ENCODE results near the gene LIMS2.

LIMS2 gene

GRCh38 chr2:127675331-127676261 is at the start of gene LIMS2:
LIMS2 (minus strand) TSS chr2:127675530; CDS start chr2:127675024, 506 bp downstream.
- no peak for DNase-seq

- no peak for DNase-seq
Observed at GRCh38 chr2:127722807-127723206, 47.5 kb upstream of the LIMS2 start.

GRCh38 chr2:127721978-127722355 is 46.6 kb upstream of the LIMS2 start:
- DNase-seq, result no peak

- DNase-seq, result no peak
Observed at GRCh38 chr2:127721311-127721977, 46.1 kb upstream of the LIMS2 start.

- no peak for DNase-seq
Observed at GRCh38 chr2:127719301-127720218, 44.2 kb upstream of the LIMS2 start.

GRCh38 chr2:127718271-127718670 is 42.9 kb upstream of the LIMS2 start:
- DNase-seq, result no peak

GRCh38 chr2:127715778-127716449 is 40.6 kb upstream of the LIMS2 start:
- no peak for DNase-seq

GRCh38 chr2:127713562-127713961 is 38.2 kb upstream of the LIMS2 start:
- DNase-seq, result no peak

- DNase-seq, result no peak
Observed at GRCh38 chr2:127712999-127713398, 37.7 kb upstream of the LIMS2 start.

GRCh38 chr2:127709336-127709735 is 34.0 kb upstream of the LIMS2 start:
- DNase-seq, result no peak

- DNase-seq, result no peak
Observed at GRCh38 chr2:127707890-127708648, 32.7 kb upstream of the LIMS2 start.

- DNase-seq, result no peak
Observed at GRCh38 chr2:127706215-127706990, 31.1 kb upstream of the LIMS2 start.

- no peak for DNase-seq
Observed at GRCh38 chr2:127705391-127706065, 30.2 kb upstream of the LIMS2 start.

GRCh38 chr2:127704641-127705390 is 29.5 kb upstream of the LIMS2 start:
- DNase-seq, result no peak

GRCh38 chr2:127703282-127703681 is 28.0 kb upstream of the LIMS2 start:
- no peak for DNase-seq

- DNase-seq, result no peak
Observed at GRCh38 chr2:127702395-127703009, 27.2 kb upstream of the LIMS2 start.

GRCh38 chr2:127701651-127702394 is 26.5 kb upstream of the LIMS2 start:
- no peak for DNase-seq

GRCh38 chr2:127701193-127701650 is 25.9 kb upstream of the LIMS2 start, which contains the start of gene SFT2D3:
SFT2D3 (plus strand) TSS chr2:127701497; CDS start chr2:127701529, 32 bp downstream.
- peak; percentile 84 for DNase-seq

Measured in NCI-H1048 (cell line).